Right ventricle myocardium superior (tissue), 1 donor: Measurements from ENCODE around the gene ZG16B. TPM values are rescaled to one million over a fixed set of nuclear protein-coding genes. Genes with fewer than 3 reads are reported as not detected.
A peak's percentile ranks its signal among the peaks of the same experiment; 100 is the strongest.

Experiments used
- ATAC-seq: fragments of 200-7000 bp; cut with Tn5 transposase; one replicate; pipeline ENCODE4 v1.9.1; 2020; ENCODE audit warnings: mild to moderate bottlenecking; ENCODE audit not compliant: poor library complexity
- DNase-seq: peaks from one replicate; pipeline ENCODE4 v3.0.0-alpha.2; 2020
- intact Hi-C: fragments of 100-400 bp; cut with DNase I; formaldehyde crosslinking; loops from one replicate; pipeline ENCODE4 v1.11.2; 2022
- total RNA-seq: library from RNA; stranded (reverse); fragmentation: NEBNext Ultra II Directional; extraction: Animal tissue kit (Norgen Biotek cat#: 25700); gene quantifications from one replicate; pipeline ENCODE4 v1.2.1, GENCODE V29; 2021
- donor health status: DM: no; HTN: yes; CAD: no; lungs with severe emphysema.

ZG16B gene
- total RNA-seq, 1 donor from 2014 or later: not detected

DNA sequence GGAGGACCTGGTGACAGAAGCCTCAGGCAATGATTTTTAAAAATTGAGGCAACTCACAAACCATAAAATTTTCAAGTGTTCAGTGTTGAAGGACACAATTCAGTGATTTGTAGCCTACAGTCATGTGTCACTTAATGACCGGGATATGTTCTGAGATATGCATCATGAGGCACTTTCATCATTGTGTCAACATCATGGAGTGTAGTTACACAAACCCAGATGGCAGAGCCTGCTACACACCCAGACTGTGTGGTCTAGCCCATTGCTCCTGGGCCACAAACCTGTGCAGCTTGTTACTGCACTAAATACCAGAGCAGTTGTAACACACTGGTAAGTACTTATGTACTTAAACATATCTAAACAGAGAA is 30.3 kb upstream of the ZG16B start:
- no peak for DNase-seq
- intact Hi-C loops: no loop called here
- peak; percentile 27 for ATAC-seq

DNA sequence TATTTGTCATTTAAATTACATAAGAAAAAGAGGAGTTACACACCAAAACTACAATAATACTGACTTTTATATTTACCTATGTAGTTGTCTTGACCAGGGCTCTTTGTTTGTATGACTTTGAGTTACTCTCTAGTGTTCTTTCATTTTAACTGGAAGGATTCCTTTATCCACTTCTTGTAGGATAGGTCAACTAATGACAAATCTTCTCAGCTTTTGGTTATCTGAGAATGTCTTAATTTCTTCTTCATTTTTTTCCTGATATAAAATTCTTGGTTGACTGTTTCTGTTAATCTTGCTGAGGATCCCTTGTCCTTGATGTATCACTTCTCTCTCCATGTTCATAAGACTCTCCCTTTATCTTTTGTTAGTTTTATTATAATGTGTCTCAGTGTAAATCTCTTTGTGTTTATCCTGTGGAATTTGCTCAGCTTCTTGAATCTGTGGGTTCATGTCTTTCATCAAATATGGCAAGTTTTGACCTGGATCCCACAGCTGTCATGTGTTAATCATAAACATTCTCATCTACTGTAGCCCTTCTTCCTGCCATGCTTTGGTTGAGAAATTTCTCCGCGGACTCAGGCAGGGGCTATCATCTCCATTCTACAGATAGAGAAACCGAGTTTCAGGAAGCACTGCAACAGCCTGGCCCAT is 26.4 kb upstream of the ZG16B start:
- DNase-seq (no peak), ATAC-seq (no peak)
- intact Hi-C loops: no loop called here

DNA sequence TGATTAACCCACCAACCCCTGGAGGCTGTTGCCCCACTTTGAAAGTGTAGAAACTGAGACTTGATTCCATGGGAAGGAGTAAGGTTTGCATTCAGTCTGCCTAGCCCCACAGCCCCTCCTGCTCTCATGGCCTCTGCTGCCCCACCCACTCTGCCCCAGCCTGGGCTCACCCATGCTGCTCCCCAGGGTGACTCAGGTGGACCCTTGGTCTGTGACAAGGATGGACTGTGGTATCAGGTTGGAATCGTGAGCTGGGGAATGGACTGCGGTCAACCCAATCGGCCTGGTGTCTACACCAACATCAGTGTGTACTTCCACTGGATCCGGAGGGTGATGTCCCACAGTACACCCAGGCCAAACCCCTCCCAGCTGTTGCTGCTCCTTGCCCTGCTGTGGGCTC is 25.4 kb upstream of the ZG16B start:
- ATAC-seq: no peak
- intact Hi-C loops: no loop called here
- DNase-seq: peak; percentile 17

DNA sequence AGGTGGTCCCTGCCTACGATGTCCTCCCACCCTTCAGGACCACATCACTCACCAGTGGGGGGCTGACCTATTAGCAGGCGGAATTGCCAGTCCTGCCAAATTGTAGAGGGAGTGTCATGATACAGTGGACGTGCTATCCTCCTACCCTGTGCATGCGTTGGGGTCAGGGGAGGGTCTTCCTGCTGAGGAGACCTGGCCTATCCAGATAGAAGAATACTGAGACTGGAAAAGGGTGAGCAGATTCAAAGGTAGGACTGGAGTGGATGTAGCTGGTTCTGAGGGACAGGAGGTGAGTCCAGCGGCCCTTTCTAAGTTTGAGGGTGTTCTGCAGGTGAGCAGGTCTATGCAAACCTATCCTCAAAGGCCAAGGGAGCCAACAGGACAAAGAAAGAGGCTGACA is 23.8 kb upstream of the ZG16B start:
- ATAC-seq: no peak
- intact Hi-C loops: no loop called here
- peak; percentile 1 for DNase-seq

DNA sequence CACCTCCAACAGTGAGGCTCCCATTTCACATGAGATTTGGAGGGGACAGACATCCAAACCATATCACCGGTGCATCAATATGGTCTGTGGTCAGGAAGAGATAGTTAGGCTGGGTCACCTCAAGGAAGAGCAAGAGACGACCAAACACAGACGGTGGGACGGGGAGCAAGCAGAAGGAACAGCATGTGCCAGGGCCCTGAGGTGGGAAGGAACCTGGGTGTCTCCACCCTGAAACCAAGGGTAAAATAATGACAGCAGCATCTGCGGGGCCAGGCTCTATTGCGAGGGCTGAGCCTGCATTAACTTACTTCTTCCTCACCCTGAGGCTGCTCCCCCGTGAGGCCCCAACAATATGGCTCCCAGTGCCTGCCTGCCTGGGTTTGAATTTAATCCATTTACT is 21.9 kb upstream of the ZG16B start:
- intact Hi-C loops: no loop called here
- ATAC-seq (no peak), DNase-seq (peak; percentile 11)

DNA sequence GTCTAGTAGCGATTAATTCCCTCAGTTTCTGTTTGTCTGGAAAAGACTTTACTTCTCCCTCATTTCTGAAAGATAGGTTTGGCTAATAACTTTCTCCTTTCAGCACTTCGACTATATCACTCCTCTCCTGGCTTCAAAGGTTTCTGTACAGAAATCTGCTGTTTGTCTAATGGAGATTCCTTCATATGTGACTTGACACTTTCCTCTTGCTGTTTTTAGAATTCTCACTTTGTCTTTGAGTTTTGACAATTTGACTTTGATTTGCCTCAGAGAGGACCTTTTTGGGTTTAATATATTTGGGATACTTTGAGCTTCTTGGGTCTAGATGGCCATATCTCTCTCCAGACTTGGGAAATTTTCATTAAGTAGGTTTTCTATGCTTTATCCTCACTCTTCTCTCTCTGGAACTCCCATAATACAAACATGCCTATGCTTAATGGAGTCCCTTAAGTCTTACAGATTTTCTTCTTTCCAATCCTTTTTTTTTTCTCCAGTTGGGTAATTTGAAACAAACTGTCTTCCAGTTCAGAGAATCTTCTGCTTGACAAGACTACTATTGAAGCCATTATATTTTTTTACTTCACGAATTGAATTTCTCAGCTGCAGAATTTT is 20.8 kb upstream of the ZG16B start:
- DNase-seq: no peak
- intact Hi-C loops: no loop called here
- ATAC-seq: no peak

DNA sequence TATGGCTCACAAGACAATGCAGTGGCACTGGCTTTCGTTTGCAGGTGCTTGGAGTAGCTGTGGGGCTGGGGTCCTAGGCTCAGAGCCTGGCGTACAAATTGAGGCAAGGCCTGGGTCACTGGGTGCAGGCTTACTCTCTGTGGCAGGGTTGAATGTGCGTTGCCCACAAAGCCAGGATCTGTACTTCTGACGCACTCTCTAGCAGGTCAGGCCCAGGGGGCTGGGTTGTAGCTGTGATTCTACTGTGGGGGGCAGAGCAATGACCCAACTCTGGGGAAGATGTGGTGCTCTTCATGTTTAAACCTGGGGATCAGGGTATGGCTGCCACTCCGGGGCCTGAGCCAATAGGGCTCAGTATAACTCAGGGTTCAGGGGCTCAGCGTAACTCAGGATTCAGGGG is 19.5 kb upstream of the ZG16B start:
- ATAC-seq: no peak
- intact Hi-C loops: no loop called here

DNA sequence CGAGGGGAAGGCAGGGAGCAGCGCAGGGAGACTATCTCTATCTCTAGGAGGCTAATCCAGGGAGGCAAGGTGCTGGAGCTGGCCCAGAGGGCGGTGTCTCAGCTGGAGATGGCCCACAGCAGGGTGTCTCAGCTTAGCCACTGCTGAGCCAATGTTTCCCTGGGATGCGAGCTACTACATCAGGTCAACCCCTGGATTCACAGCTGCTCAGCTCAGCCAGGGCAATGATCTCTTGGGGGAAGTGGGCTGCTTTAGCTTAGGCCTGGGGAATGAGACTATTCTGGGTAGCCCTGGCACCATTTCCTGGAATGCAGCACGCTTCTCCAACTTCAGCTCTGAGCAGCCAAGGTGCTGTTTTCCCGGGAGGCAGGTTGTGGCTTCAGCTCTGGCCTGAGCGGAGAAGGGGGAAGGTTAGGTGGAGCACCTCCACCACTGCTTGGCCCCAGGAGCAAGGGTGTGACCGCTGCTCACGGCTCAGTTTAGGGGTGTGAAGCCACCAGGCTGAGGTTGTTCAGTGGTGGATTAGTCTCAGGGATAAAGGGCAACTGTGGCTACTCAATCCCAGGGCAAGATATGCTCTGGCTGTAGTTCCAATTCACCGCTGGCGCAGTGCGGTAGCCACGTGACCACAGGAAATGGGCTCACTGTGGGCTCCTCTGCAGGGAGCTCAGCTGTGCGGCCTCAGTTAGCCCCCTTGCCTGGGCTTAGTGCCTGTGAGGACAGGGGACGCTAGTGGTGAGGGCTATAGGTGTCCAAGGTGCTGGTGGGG is 18.2 kb upstream of the ZG16B start:
- peak; percentile 46 for ATAC-seq

More for the DNA sequence above, 19.5 kb upstream of the ZG16B start:
- DNase-seq: peak; percentile 10

DNA sequence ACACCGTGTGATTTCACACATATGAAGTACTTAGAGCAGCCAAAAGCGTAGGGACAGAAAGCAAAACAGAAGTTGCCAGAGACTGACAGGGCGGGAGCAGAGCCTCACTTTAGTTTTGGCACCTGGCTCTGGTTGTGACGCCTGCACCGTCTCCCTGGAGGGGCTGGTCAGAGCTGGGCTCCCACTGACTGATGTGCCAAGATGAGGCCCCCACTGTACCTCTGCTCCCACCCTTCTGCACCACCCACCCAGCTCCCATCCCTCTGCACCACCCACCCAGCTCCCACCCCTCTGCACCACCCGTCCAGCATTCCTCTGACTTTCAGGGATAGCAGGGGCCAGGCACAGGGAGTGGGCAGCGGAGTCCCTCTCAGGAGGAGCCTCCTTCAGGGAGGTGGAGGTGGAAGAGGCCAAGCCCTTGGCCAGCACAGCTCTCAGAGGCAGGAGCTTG is 16.3 kb upstream of the ZG16B start:
- ATAC-seq (no peak), DNase-seq (peak; percentile 13)
- intact Hi-C loops: no loop called here

More for the DNA sequence above, 18.2 kb upstream of the ZG16B start:
- intact Hi-C loops: no loop called here
- DNase-seq: peak; percentile 15

DNA sequence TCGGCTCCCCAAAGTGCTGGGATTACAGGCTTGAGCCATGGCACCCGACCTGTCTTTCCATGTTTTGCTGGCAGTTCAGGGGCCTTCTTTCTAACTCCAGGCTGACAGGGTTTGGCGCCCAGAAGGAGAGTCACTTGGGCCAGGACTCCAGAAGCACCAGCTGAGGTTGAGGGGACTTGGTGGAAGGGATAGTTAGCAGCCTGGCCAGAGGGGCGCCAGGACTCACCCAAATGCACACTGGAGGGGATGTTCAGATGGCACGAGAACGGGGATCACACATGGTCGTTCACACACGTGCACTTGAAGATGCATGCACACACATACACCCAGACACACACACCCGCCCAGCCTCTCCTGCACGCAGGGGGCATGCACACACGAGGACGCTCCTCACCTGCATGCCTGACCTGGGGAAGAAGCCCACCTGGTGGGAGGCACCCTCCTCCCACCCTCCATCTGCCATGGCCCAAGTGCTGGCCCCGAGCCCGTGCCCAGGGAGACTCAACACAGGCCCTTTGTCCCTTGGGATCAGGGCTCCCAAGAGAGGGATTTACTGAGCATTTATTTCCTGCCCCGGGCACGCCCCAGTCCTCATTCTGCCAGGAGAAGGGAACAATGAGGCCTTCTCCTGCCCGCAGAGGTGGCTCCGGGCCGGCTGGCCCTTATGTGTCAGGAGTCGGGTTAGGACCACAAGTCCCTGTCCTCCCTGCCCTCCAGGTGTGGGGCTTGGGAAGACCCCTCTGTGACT is 15.4 kb upstream of the ZG16B start:
- DNase-seq (peak; percentile 30), ATAC-seq (no peak)
- intact Hi-C loops: no loop called here

DNA sequence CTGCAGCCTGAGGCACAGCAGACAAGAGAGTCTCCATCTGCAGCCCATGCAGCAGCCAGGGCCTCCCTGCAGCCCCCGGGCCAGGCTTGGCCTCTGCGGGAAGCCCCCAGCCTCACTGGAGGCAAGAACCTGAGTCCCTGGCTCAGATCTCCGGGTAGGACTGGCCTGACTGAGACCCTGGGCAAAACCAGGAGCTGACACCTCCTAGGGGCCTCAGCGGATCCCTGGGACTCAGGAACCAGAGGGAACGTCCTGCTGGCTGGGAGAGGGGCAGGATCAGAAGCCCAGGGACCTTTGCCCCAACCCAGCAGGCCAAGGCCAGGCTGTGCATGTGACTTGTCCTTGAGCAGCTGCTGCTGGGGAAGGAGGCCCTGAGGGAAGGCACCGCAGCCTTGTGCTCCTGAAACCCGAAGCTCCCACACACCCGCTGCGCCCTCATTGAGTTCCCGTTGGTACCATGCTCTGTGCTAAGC is 14.8 kb upstream of the ZG16B start:
- ATAC-seq: no peak
- peak; percentile 9 for DNase-seq
- intact Hi-C loops: no loop called here

DNA sequence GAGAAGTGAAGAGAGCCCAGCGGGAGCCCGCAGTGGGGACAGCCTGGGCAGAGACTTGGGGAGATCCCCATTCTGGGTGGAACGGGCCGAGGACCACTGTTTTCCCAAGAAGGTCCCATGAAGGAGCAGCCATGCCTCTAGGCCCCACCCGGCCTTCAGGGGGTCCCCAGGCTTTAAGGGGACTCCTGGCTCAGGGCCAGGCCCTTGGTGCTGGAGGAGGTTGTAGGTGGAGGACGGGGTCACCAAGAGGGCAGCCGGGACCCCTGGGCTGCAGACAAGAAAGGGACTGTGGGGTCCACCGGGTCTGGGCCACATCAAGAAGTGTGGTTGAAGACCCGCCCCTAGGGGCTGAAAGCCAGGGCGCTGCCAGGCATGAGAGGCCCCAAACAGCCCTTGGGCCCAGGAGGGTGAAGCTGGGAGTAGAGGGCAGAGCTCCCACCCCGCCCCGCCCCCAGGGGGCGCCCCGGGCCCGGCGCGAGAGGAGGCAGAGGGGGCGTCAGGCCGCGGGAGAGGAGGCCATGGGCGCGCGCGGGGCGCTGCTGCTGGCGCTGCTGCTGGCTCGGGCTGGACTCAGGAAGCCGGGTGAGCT is 13.3 kb upstream of the ZG16B start, which contains the start of gene PRSS21:
Gene PRSS21 (plus strand): TSS at position 487 of the 589 bp plus-strand sequence. CDS start 32 bp downstream, at position 519.
- ATAC-seq: no peak
- peak; percentile 35 for DNase-seq
- intact Hi-C loops: no loop called here

DNA sequence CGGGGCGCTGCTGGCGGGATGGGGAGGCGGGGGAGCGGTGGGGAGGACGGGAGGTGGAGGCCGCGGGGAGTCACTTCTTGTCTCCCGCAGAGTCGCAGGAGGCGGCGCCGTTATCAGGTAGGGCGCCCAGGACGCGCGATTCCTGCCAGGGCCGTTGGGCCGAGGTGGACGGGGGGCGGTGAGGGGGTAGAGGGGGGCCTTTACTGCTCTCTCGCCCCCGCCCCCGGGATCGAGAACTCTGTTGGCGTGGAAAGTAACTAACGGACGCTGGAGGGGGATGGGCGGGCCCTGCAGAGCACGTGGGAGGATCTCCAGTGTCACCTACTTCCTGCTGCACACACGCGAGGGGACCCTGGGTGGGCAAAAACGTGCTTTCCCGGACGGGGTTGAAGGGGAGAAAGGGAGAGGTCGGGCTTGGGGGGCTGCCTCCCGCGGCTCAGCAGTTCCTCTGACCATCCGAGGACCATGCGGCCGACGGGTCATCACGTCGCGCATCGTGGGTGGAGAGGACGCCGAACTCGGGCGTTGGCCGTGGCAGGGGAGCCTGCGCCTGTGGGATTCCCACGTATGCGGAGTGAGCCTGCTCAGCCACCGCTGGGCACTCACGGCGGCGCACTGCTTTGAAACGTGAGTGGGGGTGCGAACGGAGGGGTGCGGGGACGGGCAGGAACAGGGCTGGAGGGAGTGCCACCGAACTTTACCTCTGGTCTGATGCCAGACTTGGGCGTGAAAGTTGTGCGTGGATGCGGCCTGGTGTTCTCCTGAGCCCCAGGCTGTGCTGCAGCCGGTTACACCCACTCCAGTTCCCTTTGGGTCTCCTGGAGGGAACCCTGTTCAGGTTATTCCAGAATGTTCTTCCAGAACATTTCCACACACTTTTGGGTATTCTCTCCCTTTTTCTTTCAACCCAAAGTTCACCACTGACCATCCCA is 12.5 kb upstream of the ZG16B start:
- intact Hi-C loops: no loop called here
- DNase-seq (peak; percentile 11), ATAC-seq (no peak)

DNA sequence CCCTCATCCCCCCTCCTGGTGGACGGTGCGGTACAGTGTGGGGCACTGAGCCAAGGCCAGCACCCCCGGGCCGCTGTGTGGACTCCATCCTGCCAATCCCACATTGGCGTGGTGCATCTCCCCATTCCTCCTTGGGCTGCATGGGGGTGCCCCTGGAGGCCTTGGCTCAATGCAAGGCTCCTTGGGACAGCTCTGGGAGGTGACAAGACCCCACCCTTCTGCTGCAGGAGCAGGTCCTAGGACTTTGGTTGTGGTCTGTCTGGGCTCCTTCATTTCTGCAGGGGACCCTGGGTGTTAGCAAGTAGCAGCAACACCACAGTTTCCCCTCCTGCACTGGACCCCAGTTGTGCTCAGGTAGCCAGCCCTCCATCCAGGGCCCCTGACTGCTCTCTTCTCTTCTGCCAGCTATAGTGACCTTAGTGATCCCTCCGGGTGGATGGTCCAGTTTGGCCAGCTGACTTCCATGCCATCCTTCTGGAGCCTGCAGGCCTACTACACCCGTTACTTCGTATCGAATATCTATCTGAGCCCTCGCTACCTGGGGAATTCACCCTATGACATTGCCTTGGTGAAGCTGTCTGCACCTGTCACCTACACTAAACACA is 11.7 kb upstream of the ZG16B start:
- DNase-seq: peak; percentile 19
- intact Hi-C loops: no loop called here
- ATAC-seq: no peak

DNA sequence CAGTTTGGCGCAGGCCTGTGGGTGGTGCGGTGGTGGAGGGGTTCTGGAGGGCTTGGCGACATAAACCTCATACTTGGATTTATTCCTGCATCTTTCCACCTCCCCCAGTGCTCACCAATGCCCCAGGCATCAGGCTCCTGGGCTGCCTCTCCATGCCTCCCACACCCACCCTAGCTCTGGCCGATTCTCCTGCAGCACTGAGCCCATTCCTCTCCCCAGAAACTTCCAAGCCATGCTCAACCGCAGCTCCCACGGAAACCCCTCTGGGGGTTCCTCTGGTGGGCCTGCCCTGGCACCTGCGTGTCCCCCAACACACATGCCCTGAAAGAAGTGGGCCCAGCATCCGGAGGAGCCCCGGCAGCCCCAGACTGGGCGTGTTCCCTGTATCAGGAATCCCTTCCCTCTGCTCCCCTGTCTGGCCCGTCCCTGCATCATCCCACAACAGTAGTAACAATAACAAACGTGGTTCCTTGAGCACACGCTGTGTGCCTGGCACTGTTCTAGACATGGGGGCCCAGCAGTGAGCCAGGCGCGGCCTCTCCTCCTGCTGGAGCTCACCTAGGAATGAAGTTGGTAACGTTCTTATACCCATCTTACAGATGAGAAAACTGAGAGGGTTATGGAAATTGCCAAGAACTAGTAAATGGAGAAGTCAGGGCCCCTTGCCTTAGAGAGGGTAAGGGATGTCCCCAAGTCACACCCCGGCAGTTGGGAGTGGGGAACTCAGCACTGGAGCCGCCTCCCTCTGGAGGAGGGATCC is 10.7 kb upstream of the ZG16B start:
- ATAC-seq (no peak), DNase-seq (peak; percentile 17)
- intact Hi-C loops: no loop called here

DNA sequence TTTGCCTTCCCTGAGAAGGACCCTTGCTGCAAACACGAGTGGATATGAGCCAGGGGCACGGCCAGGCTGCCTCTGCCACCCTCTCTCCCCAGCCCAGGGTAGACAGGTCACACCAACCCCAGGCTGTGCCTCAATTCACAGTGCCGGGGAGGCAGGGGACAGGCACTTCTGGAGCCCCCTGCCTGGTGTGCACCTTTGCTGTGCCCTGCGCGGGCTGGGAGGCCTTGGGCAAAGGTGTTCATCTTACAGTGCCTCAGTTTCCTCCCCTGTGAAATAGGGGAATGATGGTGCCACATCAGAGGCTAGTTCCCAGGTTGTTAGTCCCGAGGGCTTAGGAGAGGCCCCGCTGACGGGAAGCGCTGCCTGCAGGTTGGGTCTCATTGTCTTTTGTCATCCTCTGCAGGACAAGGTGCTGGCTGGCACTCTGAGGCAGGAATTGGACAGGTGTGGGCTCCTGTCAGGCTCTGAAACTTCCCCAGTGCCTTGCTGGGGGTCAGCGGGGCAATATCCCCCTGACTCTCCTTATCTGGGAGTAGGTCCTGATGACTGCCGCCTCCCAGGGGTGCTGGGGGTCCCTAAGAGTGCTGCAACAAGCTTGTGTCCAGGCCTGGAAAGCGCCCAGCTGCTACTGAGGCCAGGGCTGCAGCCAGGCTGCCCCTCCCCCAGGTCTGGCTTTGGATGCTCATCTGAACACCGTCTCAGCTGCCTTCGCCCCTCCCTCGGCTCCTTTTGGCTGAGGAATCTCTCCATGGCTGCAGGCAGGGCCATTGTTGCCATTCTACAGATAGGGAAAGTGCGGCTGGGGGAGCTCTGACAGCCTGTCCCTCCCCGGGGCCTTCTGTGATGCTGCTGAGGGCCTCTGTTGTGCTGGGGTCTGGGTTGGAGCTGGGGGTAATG is 9.9 kb upstream of the ZG16B start:
- no peak for ATAC-seq
- peak; percentile 32 for DNase-seq
- intact Hi-C loops: no loop called here
